Brain microvascular endothelial cell (primary cell): Measurements from ENCODE around the gene PRR16.

ENCODE experiments used
- DNase-seq: peaks from one replicate; pipeline ENCODE4 v3.0.0-alpha.2; 2020
- H3K27ac ChIP-seq: fragments of 250-450 bp; sonication (Bioruptor Pico); 2 replicates; pipeline ENCODE4 v1.5.1; 2020; ENCODE audit warnings: mild to moderate bottlenecking, moderate library complexity
- H3K27me3 ChIP-seq: fragments of 250-450 bp; sonication (Bioruptor Pico); replicated peaks from 2 replicates; pipeline ENCODE4 v1.5.1; 2020; ENCODE audit warnings: mild to moderate bottlenecking
- H3K36me3 ChIP-seq: fragments of 250-450 bp; sonication (Bioruptor Pico); replicated peaks from 2 replicates; pipeline ENCODE4 v1.5.1; 2020; ENCODE audit warnings: mild to moderate bottlenecking
- H3K4me3 ChIP-seq: 2 replicates; pipeline ENCODE4 v1.5.1; 2011; ENCODE audit warnings: low read depth, mild to moderate bottlenecking, control low read depth, low read length, moderate library complexity
- CTCF ChIP-seq: IDR thresholded peaks from 2 replicates; pipeline ENCODE4 v1.5.1; 2011; ENCODE audit warnings: low read depth, mild to moderate bottlenecking, moderate library complexity, low read length, control low read depth, inconsistent platforms; ENCODE audit errors: missing control alignments
- in situ Hi-C: cut with HindIII; loops from 2 replicates; pipeline ENCODE4 v1.10.0; 2017; ENCODE audit warnings: low sequenced_read_pairs, low pct_ligation_motif_present

PRR16 gene

GRCh38 chr5:120717381-120717780, 253.3 kb downstream of the PRR16 start:
- TF ChIP-seq CTCF: no peak
- DNase-seq: no peak

GRCh38 chr5:120730214-120730613, 266.1 kb downstream of the PRR16 start:
- in situ Hi-C loops: no loop called here
- Histone ChIP-seq H3K36me3 (no peaks in the 10 kb centered on the region), H3K4me3 (no peak overlapping the region), H3K27ac (no peak overlapping the region), H3K27me3 (no peaks in the 10 kb centered on the region)
- no peak for TF ChIP-seq CTCF
- no peak for DNase-seq

More at GRCh38 chr5:120717381-120717780, 253.3 kb downstream of the PRR16 start:
- in situ Hi-C loops: no loop called here
- Histone ChIP-seq H3K4me3 (no peak overlapping the region), H3K36me3 (no peaks in the 10 kb centered on the region), H3K27ac (no peak overlapping the region), H3K27me3 (no peaks in the 10 kb centered on the region)

- H3K36me3 ChIP-seq: no peaks in the 10 kb centered on the region
- no peaks in the 10 kb centered on the region for H3K27me3 ChIP-seq
- no peak overlapping the region for H3K27ac ChIP-seq
- DNase-seq: no peak
- in situ Hi-C loops: no loop called here
- TF ChIP-seq CTCF: no peak
- H3K4me3 ChIP-seq: no peak overlapping the region
Observed at GRCh38 chr5:120734033-120734432, 269.9 kb downstream of the PRR16 start.

GRCh38 chr5:120735076-120735475, 271.0 kb downstream of the PRR16 start:
- peak; percentile 33 for TF ChIP-seq CTCF
- in situ Hi-C loops: no loop called here
- no peak for DNase-seq
- Histone ChIP-seq H3K27me3 (no peaks in the 10 kb centered on the region), H3K27ac (no peak overlapping the region), H3K4me3 (no peak overlapping the region), H3K36me3 (no peaks in the 10 kb centered on the region)
